ENCODE measurements around the gene ASTL. TPM values are rescaled to one million over a fixed set of nuclear protein-coding genes. Genes with fewer than 3 reads are reported as not detected.

ASTL gene
- total and polyA plus RNA-seq, 2 of the 13 experiments (the other 11 are each of a cell fraction or from before 2014, with no cell fraction given): not detected

- TF ChIP-seq SP4 (CRISPR knock-in tag; IDR thresholded peaks at IDR 0.05) (0 out of 2 replicates have a peak, but pooled peaks have one; percentile 18), ZHX1 (CRISPR knock-in tag; IDR thresholded peaks at IDR 0.05; ENCODE audit: low read depth) (0 out of 2 replicates have a peak, but pooled peaks have one; percentile 15), TFDP2 (CRISPR knock-in tag; IDR thresholded peaks at IDR 0.05) (no peak), PAX8 (CRISPR knock-in tag; IDR thresholded peaks at IDR 0.05; ENCODE audit: borderline replicate concordance) (peak; percentile 64; the same call in 1 of the 2 replicates), ETV5 (CRISPR knock-in tag; IDR thresholded peaks at IDR 0.05; ENCODE audit: borderline replicate concordance) (no peak), BCL3 (CRISPR knock-in tag; IDR thresholded peaks at IDR 0.05) (0 out of 2 replicates have a peak, but pooled peaks have one; percentile 16), ZNF709 (CRISPR knock-in tag; IDR thresholded peaks at IDR 0.05) (0 out of 2 replicates have a peak, but pooled peaks have one; percentile 42), ZSCAN25 (CRISPR knock-in tag; IDR thresholded peaks at IDR 0.05) (peak; percentile 95), ZNF235 (CRISPR knock-in tag; IDR thresholded peaks at IDR 0.05; ENCODE audit: borderline replicate concordance) (0 out of 2 replicates have a peak, but pooled peaks have one; percentile 31), ZHX2 (IDR thresholded peaks at IDR 0.05; ENCODE audit: low read depth) (no peak), ZHX2 (CRISPR knock-in tag; IDR thresholded peaks at IDR 0.05; ENCODE audit: borderline replicate concordance) (no peak)
These were observed 21.9 kb downstream of the ASTL start, which contains the start of gene ADRA2B (continued) for GRCh38 chr2:96116424-96116878.
